Osteoblast (primary cell): Measurements from ENCODE around the gene HAVCR1. TPM values are rescaled to one million over a fixed set of nuclear protein-coding genes. Genes with fewer than 3 reads are reported as not detected.
"Not testable (repeated sequence)": the region's sequence is repeated elsewhere in the genome, so short reads cannot be mapped to it uniquely, and the experiment has no call there.

Experiments used
- DNase-seq: peaks from one replicate; pipeline ENCODE4 v3.0.0; 2011; ENCODE audit warnings: low spot score, mixed read lengths; ENCODE audit not compliant: insufficient read length; ENCODE audit errors: missing footprints
- H2AFZ ChIP-seq: 2 replicates; pipeline ENCODE4 v1.6.0; 2011; ENCODE audit warnings: mild to moderate bottlenecking, low read length
- H3K27ac ChIP-seq: 2 replicates; pipeline ENCODE4 v1.5.1; 2011; ENCODE audit warnings: mild to moderate bottlenecking, low read depth, low read length, moderate library complexity
- H3K27me3 ChIP-seq: 2 replicates; pipeline ENCODE4 v1.6.0; 2012; ENCODE audit warnings: mild to moderate bottlenecking, control low read depth, inconsistent platforms, low read length, moderate library complexity; ENCODE audit not compliant: insufficient read depth
- H3K36me3 ChIP-seq: 2 replicates; pipeline ENCODE4 v1.5.1; 2011; ENCODE audit warnings: mild to moderate bottlenecking, low read length, control low read depth, moderate library complexity; ENCODE audit not compliant: insufficient read depth
- H3K4me1 ChIP-seq: 2 replicates; pipeline ENCODE4 v1.5.1; 2011; ENCODE audit warnings: mild to moderate bottlenecking, low read length, control low read depth, moderate library complexity; ENCODE audit not compliant: insufficient read depth
- H3K4me2 ChIP-seq: 2 replicates; pipeline ENCODE4 v1.6.0; 2011; ENCODE audit warnings: mild to moderate bottlenecking, low read length; ENCODE audit not compliant: insufficient read depth
- H3K4me3 ChIP-seq: fragments of 200-600 bp; sonication (generic); 3 replicates; pipeline ENCODE4 v1.5.1; 2012; ENCODE audit warnings: mild to moderate bottlenecking, low read length, inconsistent platforms; ENCODE audit not compliant: insufficient read depth
- H3K79me2 ChIP-seq: 2 replicates; pipeline ENCODE4 v1.6.0; 2012; ENCODE audit warnings: mild to moderate bottlenecking, low read length, control low read depth, inconsistent platforms; ENCODE audit not compliant: insufficient read depth
- H3K9me3 ChIP-seq: 2 replicates; pipeline ENCODE4 v1.5.1; 2011; ENCODE audit warnings: low read depth, low read length, control low read depth
- H4K20me1 ChIP-seq: 2 replicates; pipeline ENCODE4 v1.6.0; 2012; ENCODE audit warnings: mild to moderate bottlenecking, low read length, control low read depth; ENCODE audit not compliant: insufficient read depth
- CTCF ChIP-seq: IDR thresholded peaks from 2 replicates; pipeline ENCODE4 v1.5.1; 2011; ENCODE audit warnings: mild to moderate bottlenecking, low read depth, low read length, moderate library complexity; ENCODE audit errors: extremely low read depth
- total RNA-seq: library from RNA; depleted of rRNA; stranded (reverse); fragments of >200 nt; gene quantifications from 2 replicates; pipeline ENCODE4 v1.2.3, GENCODE V29; 2012

The HAVCR1 gene
- total RNA-seq, 1 donor: 0.36 TPM

GRCh38 chr5:157050050-157050449 is 8.9 kb downstream of the HAVCR1 start:
- DNase-seq: no peak
- no peaks in the 10 kb centered on the region for H3K36me3 ChIP-seq
- no peaks in the 10 kb centered on the region for H4K20me1 ChIP-seq
- H3K4me2 ChIP-seq: peak overlapping the region; percentile 61
- H2AFZ ChIP-seq: peak overlapping the region; percentile 72
- no peak for TF ChIP-seq CTCF
- H3K27ac ChIP-seq: no peak overlapping the region
- H3K79me2 ChIP-seq: no peaks in the 10 kb centered on the region
- no peaks in the 10 kb centered on the region for H3K27me3 ChIP-seq
- peak overlapping the region; percentile 55 for H3K4me3 ChIP-seq
- no peaks in the 10 kb centered on the region for H3K9me3 ChIP-seq
- peaks cover 4% of the 10 kb centered on the region for H3K4me1 ChIP-seq

- Histone ChIP-seq H3K36me3 (no peaks in the 10 kb centered on the region), H3K4me1 (peaks cover 4% of the 10 kb centered on the region), H3K27me3 (no peaks in the 10 kb centered on the region), H4K20me1 (no peaks in the 10 kb centered on the region), H3K27ac (no peak overlapping the region), H3K4me3 (peak overlapping the region; percentile 55), H2AFZ (peak overlapping the region; percentile 72), H3K4me2 (peak overlapping the region; percentile 61), H3K79me2 (no peaks in the 10 kb centered on the region), H3K9me3 (no peaks in the 10 kb centered on the region)
- TF ChIP-seq CTCF: no peak
- no peak for DNase-seq
These were observed 9.3 kb downstream of the HAVCR1 start for GRCh38 chr5:157049605-157050004.

DNA sequence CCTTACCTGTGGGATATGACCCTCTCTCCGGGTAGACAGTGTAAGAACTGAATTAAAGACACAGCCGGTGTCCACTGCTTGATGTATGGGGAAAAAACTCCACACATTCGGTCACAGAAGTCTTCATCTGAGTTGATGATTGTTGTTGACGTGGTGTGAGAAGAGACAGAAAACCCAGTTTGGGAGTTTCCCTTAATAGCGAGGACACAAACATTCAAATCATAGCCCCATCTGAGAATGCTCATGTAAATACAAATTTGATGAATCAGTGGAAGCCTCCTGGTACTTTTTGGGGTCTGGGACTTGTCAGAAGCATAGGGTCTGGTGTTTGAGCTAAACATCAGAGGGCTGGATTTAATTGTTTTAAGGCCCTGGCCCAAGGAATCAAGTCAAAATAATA is 11.0 kb downstream of the HAVCR1 start:
- H3K4me2 ChIP-seq: no peak overlapping the region

GRCh38 chr5:157047016-157047415 is 11.9 kb downstream of the HAVCR1 start:
- not testable (repeated sequence) for H4K20me1 ChIP-seq, H3K27me3 ChIP-seq, H3K4me2 ChIP-seq, H2AFZ ChIP-seq, H3K36me3 ChIP-seq, H3K79me2 ChIP-seq, H3K9me3 ChIP-seq, H3K4me3 ChIP-seq, DNase-seq, H3K4me1 ChIP-seq, H3K27ac ChIP-seq

More for the DNA sequence above, 11.0 kb downstream of the HAVCR1 start:
- Histone ChIP-seq H3K27me3 (no peaks in the 10 kb centered on the region), H3K9me3 (no peaks in the 10 kb centered on the region), H3K36me3 (no peaks in the 10 kb centered on the region), H4K20me1 (no peaks in the 10 kb centered on the region), H3K79me2 (no peaks in the 10 kb centered on the region), H3K27ac (no peak overlapping the region), H3K4me1 (peaks cover 4% of the 10 kb centered on the region), H3K4me3 (no peak overlapping the region), H2AFZ (no peak overlapping the region)
- TF ChIP-seq CTCF: no peak
- DNase-seq: no peak

DNA sequence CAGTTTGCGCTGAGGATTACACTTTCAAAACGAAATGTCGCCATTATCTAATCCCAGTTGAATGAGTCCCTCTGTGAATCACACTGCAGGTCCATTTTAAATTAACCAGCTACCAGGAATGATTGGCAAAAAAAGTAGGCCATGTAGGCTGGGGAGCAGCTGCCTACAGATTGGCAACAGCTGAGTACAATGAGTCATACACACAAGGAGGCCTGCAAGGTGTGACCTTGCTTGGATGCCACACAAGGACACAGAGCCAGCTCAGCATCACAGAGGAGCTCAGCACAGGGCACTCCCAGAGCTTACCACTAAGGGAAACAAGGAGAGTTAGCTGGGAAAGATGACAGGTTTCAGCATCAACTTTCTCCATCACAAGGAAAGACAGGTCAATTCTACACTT is 12.9 kb downstream of the HAVCR1 start:
- Histone ChIP-seq H4K20me1 (no peaks in the 10 kb centered on the region), H3K4me3 (no peak overlapping the region), H3K27me3 (no peaks in the 10 kb centered on the region), H3K27ac (no peak overlapping the region), H3K79me2 (no peaks in the 10 kb centered on the region), H3K9me3 (no peaks in the 10 kb centered on the region), H3K36me3 (no peaks in the 10 kb centered on the region), H2AFZ (no peak overlapping the region), H3K4me1 (peaks cover 4% of the 10 kb centered on the region), H3K4me2 (no peak overlapping the region)
- no peak for TF ChIP-seq CTCF
- no peak for DNase-seq
